Hepatic stellate cell (primary cell): ENCODE measurements around the gene GZMM.

Experiments used
- DNase-seq: peaks from one replicate; pipeline ENCODE4 v3.0.0; 2011; ENCODE audit warnings: low spot score

GZMM gene

GRCh38 chr19:512547-513365, 31.1 kb upstream of the GZMM start:
- DNase-seq, result no peak

- no peak for DNase-seq
These were observed 30.3 kb upstream of the GZMM start for GRCh38 chr19:513368-514165.

GRCh38 chr19:514166-514663, 29.6 kb upstream of the GZMM start:
- DNase-seq, result no peak

GRCh38 chr19:517721-518597, 25.9 kb upstream of the GZMM start:
- no peak for DNase-seq

- no peak for DNase-seq
These were observed 25.1 kb upstream of the GZMM start for GRCh38 chr19:518598-519231.

GRCh38 chr19:519449-519865, 24.4 kb upstream of the GZMM start:
- no peak for DNase-seq

- DNase-seq, result no peak
These were observed 21.1 kb upstream of the GZMM start for GRCh38 chr19:522726-523125.

GRCh38 chr19:524062-524674, 19.7 kb upstream of the GZMM start:
- peak; percentile 83 for DNase-seq

- no peak for DNase-seq
These were observed 18.8 kb upstream of the GZMM start for GRCh38 chr19:525029-525428.

- no peak for DNase-seq
These were observed 17.9 kb upstream of the GZMM start for GRCh38 chr19:525857-526419.

GRCh38 chr19:530134-531008, 13.5 kb upstream of the GZMM start:
- no peak for DNase-seq

- DNase-seq, result peak; percentile 99
These were observed 12.7 kb upstream of the GZMM start for GRCh38 chr19:531009-531752.

GRCh38 chr19:531753-532560, 11.9 kb upstream of the GZMM start, which contains the start of gene CDC34:
Gene CDC34 (plus strand): TSS chr19:531760. CDS start chr19:531932, 172 bp downstream.
- peak; percentile 50 for DNase-seq

GRCh38 chr19:532561-533363, 11.1 kb upstream of the GZMM start:
- DNase-seq, result peak; percentile 83

GRCh38 chr19:533364-534058, 10.3 kb upstream of the GZMM start:
- no peak for DNase-seq

- no peak for DNase-seq
These were observed 9.8 kb upstream of the GZMM start for GRCh38 chr19:534088-534487.
